Body of pancreas (tissue), 4 donors: ENCODE data around the gene USP47.

Source experiments
- CTCF ChIP-seq, 7 experiments: fragments of 450-650 bp in 4 of 7; fragments of 200-600 bp in 3 of 7; sonication (generic) in 3 of 7; IDR thresholded peaks; one replicate each; pipeline ENCODE4 v1.5.1; 2016 to 2019; ENCODE audit warnings: antibody characterized with exemption in 7 of 7
- POLR2A ChIP-seq, 3 donors: fragments of 450-650 bp; IDR thresholded peaks; one replicate each; pipeline ENCODE4 v1.6.1; 2016; ENCODE audit warnings: antibody characterized with exemption in 3 of 3, mild to moderate bottlenecking in 2 of 3

DNA sequence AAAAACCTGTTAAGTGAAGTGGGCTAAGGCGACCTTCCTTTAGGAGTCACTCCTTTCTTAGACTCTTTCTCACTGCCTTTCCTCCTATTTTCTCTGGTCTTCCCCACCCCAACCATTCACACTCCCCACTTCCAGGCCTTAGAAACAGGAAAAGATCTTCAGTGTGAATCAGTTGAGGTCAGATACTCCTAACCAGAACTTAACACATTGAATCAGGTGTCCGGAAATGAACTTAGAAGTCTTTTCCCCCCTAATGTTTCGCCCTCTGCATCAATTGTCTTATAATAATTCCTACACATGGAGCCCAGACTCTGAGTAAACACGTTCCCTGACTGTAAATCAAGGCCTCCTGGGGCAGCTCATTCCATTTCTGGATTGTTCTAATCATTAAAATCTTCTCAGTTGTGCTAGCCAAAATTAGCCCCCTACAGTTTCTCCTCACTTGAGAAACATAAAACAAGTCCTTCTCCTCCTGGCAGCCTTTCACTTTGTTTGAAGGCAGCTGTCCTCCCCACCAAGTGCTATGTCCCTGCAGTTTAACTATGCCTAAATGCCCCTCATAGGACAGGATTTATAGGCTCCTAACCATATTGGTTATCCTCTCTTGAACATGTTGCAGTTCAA is 32.7 kb upstream of the USP47 start:
- TF ChIP-seq POLR2A (IDR thresholded peaks at IDR 0.05) (no peak), CTCF (IDR thresholded peaks at IDR 0.05) (no peak)
